8988T (cell line): Measurements from ENCODE around the gene IPO5.
"Not testable (repeated sequence)": the region's sequence is repeated elsewhere in the genome, so short reads cannot be mapped to it uniquely, and the experiment has no call there.

Source experiments
- DNase-seq: peaks from one replicate; pipeline ENCODE4 v3.0.0; 2011

Gene IPO5

GRCh38 chr13:97953376-97953970 lies at the start of gene IPO5:
Gene IPO5 (plus strand): TSS chr13:97953675. CDS start chr13:97976697, 23,022 bp downstream.
- no peak for DNase-seq

- no peak for DNase-seq
These were observed 49.4 kb upstream of the IPO5 start for GRCh38 chr13:97904059-97904458.

- no peak for DNase-seq
These were observed 48.0 kb upstream of the IPO5 start for GRCh38 chr13:97905517-97905916.

GRCh38 chr13:97911311-97912138 lies 42.0 kb upstream of the IPO5 start:
- DNase-seq: peak; percentile 33

- DNase-seq: no peak
These were observed 41.3 kb upstream of the IPO5 start for GRCh38 chr13:97912139-97912535.

GRCh38 chr13:97913206-97913605 lies 40.3 kb upstream of the IPO5 start:
- no peak for DNase-seq

- DNase-seq: no peak
These were observed 38.9 kb upstream of the IPO5 start for GRCh38 chr13:97914540-97914939.

GRCh38 chr13:97921176-97921816 lies 32.2 kb upstream of the IPO5 start:
- no peak for DNase-seq

- no peak for DNase-seq
These were observed 25.2 kb upstream of the IPO5 start for GRCh38 chr13:97928301-97928700.

GRCh38 chr13:97932036-97932435 lies 21.4 kb upstream of the IPO5 start:
- DNase-seq: no peak

- DNase-seq: no peak
These were observed 20.8 kb upstream of the IPO5 start for GRCh38 chr13:97932647-97933046.

- no peak for DNase-seq
These were observed 19.7 kb upstream of the IPO5 start for GRCh38 chr13:97933776-97934175.

GRCh38 chr13:97934590-97934989 lies 18.9 kb upstream of the IPO5 start:
- DNase-seq: no peak

- DNase-seq: no peak
These were observed 18.4 kb upstream of the IPO5 start for GRCh38 chr13:97935071-97935470.

- DNase-seq: no peak
These were observed 17.4 kb upstream of the IPO5 start for GRCh38 chr13:97936036-97936435.

- no peak for DNase-seq
These were observed 14.6 kb upstream of the IPO5 start for GRCh38 chr13:97938706-97939475.

GRCh38 chr13:97944396-97945029 lies 9.0 kb upstream of the IPO5 start:
- DNase-seq: no peak

GRCh38 chr13:97945342-97945741 lies 8.1 kb upstream of the IPO5 start:
- DNase-seq: no peak

- DNase-seq: no peak
These were observed 7.6 kb upstream of the IPO5 start for GRCh38 chr13:97945792-97946419.

- DNase-seq: peak; percentile 20
These were observed 6.4 kb upstream of the IPO5 start for GRCh38 chr13:97946951-97947588.

GRCh38 chr13:97948041-97948440 lies 5.4 kb upstream of the IPO5 start:
- no peak for DNase-seq

- not testable (repeated sequence) for DNase-seq
These were observed 4.2 kb upstream of the IPO5 start for GRCh38 chr13:97949316-97949715.
